HFF-Myc (cell line): Measurements from ENCODE around the gene RPIA.
A peak's percentile ranks its signal among the peaks of the same experiment; 100 is the strongest.

Experiments used
- DNase-seq: peaks from one replicate; pipeline ENCODE4 v3.0.0-alpha.2; 2011; ENCODE audit warnings: low read depth; ENCODE audit errors: extremely low read depth
- H3K4me3 ChIP-seq: replicated peaks from 2 replicates; pipeline ENCODE4 v1.5.1; 2011; ENCODE audit warnings: low read depth, mild to moderate bottlenecking, control low read depth, low read length
- CTCF ChIP-seq: IDR thresholded peaks from 2 replicates; pipeline ENCODE4 v1.5.1; 2012; ENCODE audit warnings: mild to moderate bottlenecking, low read depth, low read length, control low read depth; ENCODE audit errors: missing control alignments

RPIA gene

DNA sequence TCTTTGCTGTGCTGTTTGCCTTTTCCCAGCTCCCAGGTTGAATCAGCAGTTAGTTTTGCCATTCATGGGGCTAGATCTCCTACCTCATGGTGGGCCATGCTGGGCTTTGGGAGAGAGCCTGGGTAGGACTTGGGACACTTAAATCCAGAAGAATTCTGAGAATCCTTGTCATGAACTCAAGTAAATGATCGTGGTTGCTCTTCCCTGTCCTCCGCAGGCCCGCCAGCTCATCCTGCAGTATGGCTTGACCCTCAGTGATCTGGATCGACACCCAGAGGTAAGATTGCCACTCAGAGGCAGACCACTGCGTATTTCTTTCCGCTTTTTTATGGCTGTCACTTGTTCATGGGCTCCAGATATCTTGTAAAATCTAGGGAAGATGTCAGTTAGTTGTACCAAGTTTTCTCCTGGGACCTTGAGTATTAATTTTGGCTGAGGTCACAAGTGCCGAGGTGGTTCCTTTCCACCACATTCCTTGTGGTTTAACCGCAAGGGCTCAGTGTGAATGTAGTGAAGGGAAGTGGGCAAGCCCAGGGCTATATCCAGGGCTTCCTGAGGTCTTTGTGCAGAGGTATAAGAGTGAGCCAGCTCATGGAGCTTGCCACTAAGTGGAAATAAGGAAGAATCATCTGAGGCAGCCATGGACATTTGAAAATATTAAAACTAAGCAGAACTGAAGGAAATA lies 37.7 kb downstream of the RPIA start:
- H3K4me3 ChIP-seq = no peak overlapping the region
- DNase-seq = peak; percentile 10
- TF ChIP-seq CTCF = no peak

DNA sequence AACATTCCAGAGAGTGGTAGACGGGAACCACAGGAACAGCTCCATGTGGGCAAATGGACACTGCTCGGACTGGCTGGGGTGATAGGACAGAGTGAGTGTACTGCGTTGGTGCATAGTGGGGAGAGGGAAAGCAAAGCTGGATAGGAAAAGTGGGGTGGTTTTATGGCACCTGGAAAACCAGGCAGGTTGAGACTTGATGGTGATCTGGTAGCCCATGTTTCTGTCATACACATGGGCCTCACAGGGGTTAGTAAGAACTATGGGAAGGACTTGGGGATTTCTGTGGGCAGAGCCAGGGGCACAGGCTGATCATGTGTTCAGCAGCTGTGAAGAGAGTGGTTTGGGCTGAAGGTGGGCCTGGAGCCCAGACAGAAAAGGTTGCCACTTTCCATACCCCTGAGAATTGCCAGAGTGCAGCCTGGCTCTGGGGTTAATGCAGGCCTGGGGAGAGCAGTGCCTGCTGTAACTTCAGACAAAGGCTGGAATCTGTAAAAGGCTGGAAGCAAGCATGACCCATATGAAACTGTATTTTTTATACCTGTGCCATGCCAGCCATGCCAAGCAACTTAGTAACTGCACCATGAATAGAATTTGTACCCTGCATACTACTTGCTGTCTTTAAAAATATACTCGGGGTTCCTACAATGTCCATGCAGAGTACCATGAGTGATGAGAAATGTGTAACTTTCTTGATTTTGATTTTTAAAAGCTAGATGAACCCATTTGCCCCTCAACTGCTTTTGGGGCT lies 41.9 kb downstream of the RPIA start:
- DNase-seq = no peak

GRCh38 chr2:88735133-88735532 lies 43.7 kb downstream of the RPIA start:
- no peak for TF ChIP-seq CTCF
- peak; percentile 5 for DNase-seq
- H3K4me3 ChIP-seq = no peak overlapping the region

More for the DNA sequence above, 41.9 kb downstream of the RPIA start:
- no peak overlapping the region for H3K4me3 ChIP-seq
- no peak for TF ChIP-seq CTCF

DNA sequence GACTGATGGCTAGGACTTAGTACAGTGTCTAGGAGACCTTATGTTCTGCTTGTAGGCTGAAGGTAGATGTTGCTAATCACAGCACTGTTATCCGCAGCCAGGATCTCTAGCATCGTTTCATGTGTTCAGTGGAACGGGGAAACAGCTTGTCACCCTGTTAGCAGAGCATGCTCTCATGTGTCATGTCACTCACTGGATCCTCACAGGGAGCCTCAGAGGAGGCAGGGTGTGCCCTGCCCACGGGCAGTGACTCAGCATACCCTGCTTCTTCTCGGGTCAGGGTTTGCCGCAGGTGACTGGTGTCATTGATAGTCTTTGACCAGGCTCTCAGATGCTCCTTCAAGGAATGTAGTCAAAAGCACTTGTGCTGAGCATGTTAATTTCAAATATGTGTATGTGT lies 44.4 kb downstream of the RPIA start:
- DNase-seq = no peak

GRCh38 chr2:88736437-88736836 lies 45.0 kb downstream of the RPIA start:
- no peak for DNase-seq
- no peak overlapping the region for H3K4me3 ChIP-seq
- no peak for TF ChIP-seq CTCF

More for the DNA sequence above, 44.4 kb downstream of the RPIA start:
- TF ChIP-seq CTCF = no peak
- H3K4me3 ChIP-seq = no peak overlapping the region

GRCh38 chr2:88737385-88737784 lies 45.9 kb downstream of the RPIA start:
- TF ChIP-seq CTCF = no peak
- H3K4me3 ChIP-seq = no peak overlapping the region
- no peak for DNase-seq
